SKM-1 treated with dmso at 0.1 percent for 144 hours (cell line): ENCODE measurements around the gene CACNA1A.
A peak's percentile ranks its signal among the peaks of the same experiment; 100 is the strongest.
"Not testable (repeated sequence)": the region's sequence is repeated elsewhere in the genome, so short reads cannot be mapped to it uniquely, and the experiment has no call there.

ENCODE experiments used
- DNase-seq: peaks from one replicate; lab custom pipeline; 2025; ENCODE audit not compliant: unreplicated experiment; lab: John Stamatoyannopoulos, UW

CACNA1A gene

GRCh38 chr19:13169769-13170168 is 336.5 kb downstream of the CACNA1A start:
- DNase-seq: no peak

GRCh38 chr19:13166151-13166550 is 340.1 kb downstream of the CACNA1A start:
- DNase-seq: not testable (repeated sequence)

- DNase-seq: no peak
Measured at GRCh38 chr19:13165162-13165997, 340.9 kb downstream of the CACNA1A start.

GRCh38 chr19:13164343-13165161 is 341.7 kb downstream of the CACNA1A start:
- no peak for DNase-seq

- peak; percentile 20 for DNase-seq
Measured at GRCh38 chr19:13163609-13164342, 342.5 kb downstream of the CACNA1A start.

- DNase-seq: peak; percentile 90
Measured at GRCh38 chr19:13162724-13163608, 343.3 kb downstream of the CACNA1A start.

GRCh38 chr19:13160557-13160956 is 345.7 kb downstream of the CACNA1A start:
- peak; percentile 13 for DNase-seq

GRCh38 chr19:13159713-13160112 is 346.6 kb downstream of the CACNA1A start:
- DNase-seq: no peak
